Hepatocyte (in vitro differentiated cells): Measurements from ENCODE around the gene MPI.

Experiments used
- EZH2 ChIP-seq: fragments of 200-600 bp; sonication (generic); IDR thresholded peaks from 2 replicates; pipeline ENCODE4 v1.6.1; 2016; ENCODE audit warnings: antibody characterized with exemption, mild to moderate bottlenecking, borderline replicate concordance
- EZH2phosphoT487 ChIP-seq: fragments of 200-600 bp; sonication (generic); IDR thresholded peaks from one replicate; pipeline ENCODE4 v1.6.1; 2018; ENCODE audit warnings: antibody characterized with exemption, mild to moderate bottlenecking, low read depth, moderate library complexity; ENCODE audit not compliant: unreplicated experiment, severe bottlenecking
- TF ChIP-seq, protein P1 (sequence below): fragments of 200-600 bp; sonication (generic); IDR thresholded peaks from 2 replicates; pipeline ENCODE4 v1.5.1; 2016; ENCODE audit warnings: antibody characterized with exemption, mild to moderate bottlenecking; ENCODE audit not compliant: poor library complexity

DNA sequence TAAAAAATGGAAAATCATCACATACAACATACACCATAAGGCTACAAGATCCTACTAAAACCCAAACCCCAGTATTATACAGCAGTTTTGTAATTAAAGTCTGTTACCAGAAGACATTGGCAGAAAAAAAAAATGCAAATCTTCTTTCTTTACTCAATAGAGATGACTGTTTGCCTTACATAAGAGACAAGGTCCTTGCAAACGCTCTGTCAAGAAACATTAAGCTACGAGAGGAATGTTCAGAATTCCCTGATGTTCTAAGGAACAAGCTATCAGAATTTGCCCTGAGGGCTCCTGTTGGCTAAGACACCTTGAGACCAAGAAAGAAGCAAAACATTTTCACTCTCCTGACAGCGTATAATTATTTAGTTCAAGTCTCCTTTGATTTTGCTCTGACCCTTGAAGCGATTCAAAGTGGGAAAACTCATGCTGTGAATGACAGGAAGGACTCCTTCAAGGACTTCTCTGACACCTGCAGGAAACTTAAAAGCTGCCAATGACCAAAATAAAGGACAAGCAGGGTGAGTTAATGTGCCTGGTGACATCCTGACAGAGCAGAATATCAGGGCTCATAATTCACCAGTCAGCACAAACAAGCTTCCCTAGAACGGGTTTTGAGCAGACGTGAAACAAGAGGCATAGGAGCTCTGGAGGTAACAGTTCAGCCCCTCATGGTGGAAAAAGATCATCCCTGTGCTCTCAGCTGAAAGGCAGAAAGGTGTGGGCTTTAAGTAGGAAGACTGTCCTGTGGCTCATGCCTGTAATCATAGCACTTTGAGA lies 19.2 kb upstream of the MPI start:
- no peak for TF ChIP-seq EZH2phosphoT487
- TF ChIP-seq, protein P1, sequence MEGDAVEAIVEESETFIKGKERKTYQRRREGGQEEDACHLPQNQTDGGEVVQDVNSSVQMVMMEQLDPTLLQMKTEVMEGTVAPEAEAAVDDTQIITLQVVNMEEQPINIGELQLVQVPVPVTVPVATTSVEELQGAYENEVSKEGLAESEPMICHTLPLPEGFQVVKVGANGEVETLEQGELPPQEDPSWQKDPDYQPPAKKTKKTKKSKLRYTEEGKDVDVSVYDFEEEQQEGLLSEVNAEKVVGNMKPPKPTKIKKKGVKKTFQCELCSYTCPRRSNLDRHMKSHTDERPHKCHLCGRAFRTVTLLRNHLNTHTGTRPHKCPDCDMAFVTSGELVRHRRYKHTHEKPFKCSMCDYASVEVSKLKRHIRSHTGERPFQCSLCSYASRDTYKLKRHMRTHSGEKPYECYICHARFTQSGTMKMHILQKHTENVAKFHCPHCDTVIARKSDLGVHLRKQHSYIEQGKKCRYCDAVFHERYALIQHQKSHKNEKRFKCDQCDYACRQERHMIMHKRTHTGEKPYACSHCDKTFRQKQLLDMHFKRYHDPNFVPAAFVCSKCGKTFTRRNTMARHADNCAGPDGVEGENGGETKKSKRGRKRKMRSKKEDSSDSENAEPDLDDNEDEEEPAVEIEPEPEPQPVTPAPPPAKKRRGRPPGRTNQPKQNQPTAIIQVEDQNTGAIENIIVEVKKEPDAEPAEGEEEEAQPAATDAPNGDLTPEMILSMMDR = no peak
- no peak for TF ChIP-seq EZH2
